ENCODE measurements around the gene MCC. TPM values are rescaled to one million over a fixed set of nuclear protein-coding genes. Genes with fewer than 3 reads are reported as not detected.

MCC gene
- total RNA-seq, 1 experiment from 2014 or later = 0.60 TPM

GRCh38 chr5:113151641-113152379 lies 336.4 kb downstream of the MCC start:
- POLR2A ChIA-PET (ENCODE audit: low non-redundant PET) = no interaction called here
- no peak overlapping the region for H3K4me3 ChIP-seq (ENCODE audit: low read depth, low read length, poor library complexity, severe bottlenecking)
- no peaks in the 10 kb centered on the region for H3K27me3 ChIP-seq (replicated peaks; ENCODE audit: insufficient read depth, low read depth, low read length, poor library complexity)
- no peaks in the 10 kb centered on the region for H3K36me3 ChIP-seq (ENCODE audit: insufficient read depth, low read length, poor library complexity, severe bottlenecking)
- no peaks in the 10 kb centered on the region for H3K4me1 ChIP-seq (ENCODE audit: insufficient read depth, low read length, poor library complexity, severe bottlenecking)
- no peak for DNase-seq (ENCODE audit: low spot score)
- no TSS peak for BruUV-seq (replicated peaks)
- H3K9me3 ChIP-seq (ENCODE audit: low read depth, low read length, poor library complexity, severe bottlenecking) = no peaks in the 10 kb centered on the region
- intact Hi-C loops (cut with micrococcal nuclease; ENCODE audit: unreplicated experiment) = no loop called here
- CTCF ChIA-PET = no interaction called here
- no peak for TF ChIP-seq EZH2 (IDR thresholded peaks at IDR 0.05; ENCODE audit: borderline replicate concordance, low read depth, low read length, poor library complexity, severe bottlenecking)
- TF ChIP-seq, protein P1, sequence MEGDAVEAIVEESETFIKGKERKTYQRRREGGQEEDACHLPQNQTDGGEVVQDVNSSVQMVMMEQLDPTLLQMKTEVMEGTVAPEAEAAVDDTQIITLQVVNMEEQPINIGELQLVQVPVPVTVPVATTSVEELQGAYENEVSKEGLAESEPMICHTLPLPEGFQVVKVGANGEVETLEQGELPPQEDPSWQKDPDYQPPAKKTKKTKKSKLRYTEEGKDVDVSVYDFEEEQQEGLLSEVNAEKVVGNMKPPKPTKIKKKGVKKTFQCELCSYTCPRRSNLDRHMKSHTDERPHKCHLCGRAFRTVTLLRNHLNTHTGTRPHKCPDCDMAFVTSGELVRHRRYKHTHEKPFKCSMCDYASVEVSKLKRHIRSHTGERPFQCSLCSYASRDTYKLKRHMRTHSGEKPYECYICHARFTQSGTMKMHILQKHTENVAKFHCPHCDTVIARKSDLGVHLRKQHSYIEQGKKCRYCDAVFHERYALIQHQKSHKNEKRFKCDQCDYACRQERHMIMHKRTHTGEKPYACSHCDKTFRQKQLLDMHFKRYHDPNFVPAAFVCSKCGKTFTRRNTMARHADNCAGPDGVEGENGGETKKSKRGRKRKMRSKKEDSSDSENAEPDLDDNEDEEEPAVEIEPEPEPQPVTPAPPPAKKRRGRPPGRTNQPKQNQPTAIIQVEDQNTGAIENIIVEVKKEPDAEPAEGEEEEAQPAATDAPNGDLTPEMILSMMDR (conservative IDR thresholded peaks at IDR 0.05; ENCODE audit: low read depth, low read length) = no peak
- H3K27ac ChIP-seq (ENCODE audit: low read depth, low read length, poor library complexity, severe bottlenecking) = no peak overlapping the region

DNA sequence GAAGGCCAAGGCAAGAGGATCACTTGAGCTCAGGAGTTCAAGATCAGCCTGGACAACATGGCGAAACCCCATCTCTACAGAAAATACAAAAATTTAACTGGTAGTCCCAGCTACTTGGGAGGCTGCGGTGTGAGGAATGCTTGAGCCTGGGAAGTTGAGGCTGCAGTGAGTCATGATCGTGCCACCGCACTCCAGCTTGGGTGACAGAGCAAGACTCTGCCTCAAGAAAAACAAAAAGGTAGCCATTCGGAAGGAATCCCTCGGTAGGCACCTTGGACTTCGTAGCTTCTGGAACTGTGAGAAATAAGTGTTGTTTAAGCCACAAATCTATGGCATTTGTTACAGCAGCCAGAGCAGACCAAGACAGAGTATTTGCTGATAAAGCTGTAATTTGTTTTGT lies 337.4 kb downstream of the MCC start:
- Histone ChIP-seq H3K27ac (ENCODE audit: low read depth, low read length, poor library complexity, severe bottlenecking) (no peak overlapping the region), H3K4me1 (ENCODE audit: insufficient read depth, low read length, poor library complexity, severe bottlenecking) (no peaks in the 10 kb centered on the region), H3K27me3 (replicated peaks; ENCODE audit: insufficient read depth, low read depth, low read length, poor library complexity) (no peaks in the 10 kb centered on the region), H3K9me3 (ENCODE audit: low read depth, low read length, poor library complexity, severe bottlenecking) (no peaks in the 10 kb centered on the region), H3K4me3 (ENCODE audit: low read depth, low read length, poor library complexity, severe bottlenecking) (no peak overlapping the region), H3K36me3 (ENCODE audit: insufficient read depth, low read length, poor library complexity, severe bottlenecking) (no peaks in the 10 kb centered on the region)
- TF ChIP-seq, protein P1 (conservative IDR thresholded peaks at IDR 0.05; ENCODE audit: low read depth, low read length) = no peak
- no peak for TF ChIP-seq EZH2 (IDR thresholded peaks at IDR 0.05; ENCODE audit: borderline replicate concordance, low read depth, low read length, poor library complexity, severe bottlenecking)
- no peak for DNase-seq (ENCODE audit: low spot score)
- ChIA-PET CTCF (no interaction called here), POLR2A (ENCODE audit: low non-redundant PET) (no interaction called here)
- no TSS peak for BruUV-seq (replicated peaks)
- intact Hi-C loops (cut with micrococcal nuclease; ENCODE audit: unreplicated experiment) = no loop called here

GRCh38 chr5:113150221-113150620 lies 338.0 kb downstream of the MCC start:
- Histone ChIP-seq H3K36me3 (ENCODE audit: insufficient read depth, low read length, poor library complexity, severe bottlenecking) (no peaks in the 10 kb centered on the region), H3K27me3 (replicated peaks; ENCODE audit: insufficient read depth, low read depth, low read length, poor library complexity) (no peaks in the 10 kb centered on the region), H3K4me1 (ENCODE audit: insufficient read depth, low read length, poor library complexity, severe bottlenecking) (no peaks in the 10 kb centered on the region), H3K4me3 (ENCODE audit: low read depth, low read length, poor library complexity, severe bottlenecking) (no peak overlapping the region), H3K27ac (ENCODE audit: low read depth, low read length, poor library complexity, severe bottlenecking) (no peak overlapping the region), H3K9me3 (ENCODE audit: low read depth, low read length, poor library complexity, severe bottlenecking) (no peaks in the 10 kb centered on the region)
- DNase-seq (ENCODE audit: low spot score) = no peak
- intact Hi-C loops (cut with micrococcal nuclease; ENCODE audit: unreplicated experiment) = no loop called here
- BruUV-seq (replicated peaks) = no TSS peak
- TF ChIP-seq, protein P1 (conservative IDR thresholded peaks at IDR 0.05; ENCODE audit: low read depth, low read length) = no peak
- no peak for TF ChIP-seq EZH2 (IDR thresholded peaks at IDR 0.05; ENCODE audit: borderline replicate concordance, low read depth, low read length, poor library complexity, severe bottlenecking)
- ChIA-PET CTCF (no interaction called here), POLR2A (ENCODE audit: low non-redundant PET) (no interaction called here)

Data from A673 (cell line).